ENCODE measurements around the gene GDA. TPM values are rescaled to one million over a fixed set of nuclear protein-coding genes. Genes with fewer than 3 reads are reported as not detected.

Gene GDA
- total RNA-seq, 1 donor from 2014 or later = 0.22 TPM

DNA sequence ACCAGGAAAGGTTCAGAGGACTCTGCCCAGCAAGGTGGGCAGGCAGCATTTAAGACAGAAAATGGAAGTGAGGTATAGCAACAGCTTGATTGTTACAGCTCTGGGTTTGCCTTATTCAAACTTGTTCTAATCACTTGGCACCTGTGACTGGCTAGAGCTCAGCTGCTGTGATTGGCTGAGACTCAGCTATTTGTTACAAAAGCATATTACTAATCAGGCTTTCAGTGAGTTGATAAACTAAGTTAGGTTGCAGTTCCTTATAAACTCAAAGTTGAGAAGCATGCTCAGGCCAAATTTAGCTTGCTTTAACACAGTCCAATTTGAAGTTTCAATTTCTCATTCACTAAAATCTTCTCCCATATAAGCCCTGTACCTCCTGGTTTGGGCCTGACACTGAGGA lies 56.3 kb downstream of the GDA start:
- no peak for TF ChIP-seq CTCF (IDR thresholded peaks at IDR 0.05; ENCODE audit: unreplicated experiment)
- H3K27ac Mint-ChIP-seq = no peak overlapping the region
- no peaks in the 10 kb centered on the region for H3K9me3 Mint-ChIP-seq
- no peak overlapping the region for H3K4me3 Mint-ChIP-seq
- no peak for DNase-seq (ENCODE audit: low spot score in 2 of 2, unreplicated experiment in 2 of 2)
- H3K27me3 Mint-ChIP-seq (ENCODE audit: low read depth) = peaks cover 5% of the 10 kb centered on the region
- H3K36me3 Mint-ChIP-seq = no peaks in the 10 kb centered on the region
- H3K4me1 Mint-ChIP-seq = no peaks in the 10 kb centered on the region

DNA sequence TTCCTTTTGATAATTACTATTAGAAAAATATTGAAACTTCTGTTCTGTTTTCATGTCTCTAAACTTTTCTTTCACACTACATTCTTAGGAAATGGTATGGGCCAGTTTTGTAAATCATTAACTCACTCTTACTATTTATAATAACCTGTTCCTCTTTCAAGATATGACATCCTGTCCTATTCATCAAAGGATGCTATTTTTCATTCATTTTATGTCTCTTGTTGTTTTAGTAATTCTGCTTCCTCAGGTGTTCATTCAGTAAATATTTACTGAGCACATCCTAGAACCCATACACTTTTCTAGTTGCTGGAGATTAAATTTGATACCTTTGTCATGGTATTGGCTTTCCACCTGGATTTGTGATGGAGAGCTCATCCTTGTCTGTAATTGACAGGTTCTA lies 58.0 kb downstream of the GDA start:
- TF ChIP-seq CTCF (IDR thresholded peaks at IDR 0.05; ENCODE audit: unreplicated experiment) = no peak
- no peak for DNase-seq (ENCODE audit: low spot score in 2 of 2, unreplicated experiment in 2 of 2)
- Mint-ChIP-seq H3K4me1 (no peaks in the 10 kb centered on the region), H3K9me3 (no peaks in the 10 kb centered on the region), H3K27me3 (ENCODE audit: low read depth) (peaks cover 5% of the 10 kb centered on the region), H3K36me3 (no peaks in the 10 kb centered on the region), H3K4me3 (no peak overlapping the region), H3K27ac (no peak overlapping the region)

- no peak for DNase-seq (ENCODE audit: low spot score in 2 of 2, unreplicated experiment in 2 of 2)
- no peak for TF ChIP-seq CTCF (IDR thresholded peaks at IDR 0.05; ENCODE audit: unreplicated experiment)
- no peaks in the 10 kb centered on the region for H3K9me3 Mint-ChIP-seq
- no peak overlapping the region for H3K27ac Mint-ChIP-seq
- no peaks in the 10 kb centered on the region for H3K36me3 Mint-ChIP-seq
- H3K4me1 Mint-ChIP-seq = no peaks in the 10 kb centered on the region
- no peak overlapping the region for H3K4me3 Mint-ChIP-seq
- H3K27me3 Mint-ChIP-seq (ENCODE audit: low read depth) = peaks cover 5% of the 10 kb centered on the region
Observed at GRCh38 chr9:72210522-72210921, 61.3 kb downstream of the GDA start.

DNA sequence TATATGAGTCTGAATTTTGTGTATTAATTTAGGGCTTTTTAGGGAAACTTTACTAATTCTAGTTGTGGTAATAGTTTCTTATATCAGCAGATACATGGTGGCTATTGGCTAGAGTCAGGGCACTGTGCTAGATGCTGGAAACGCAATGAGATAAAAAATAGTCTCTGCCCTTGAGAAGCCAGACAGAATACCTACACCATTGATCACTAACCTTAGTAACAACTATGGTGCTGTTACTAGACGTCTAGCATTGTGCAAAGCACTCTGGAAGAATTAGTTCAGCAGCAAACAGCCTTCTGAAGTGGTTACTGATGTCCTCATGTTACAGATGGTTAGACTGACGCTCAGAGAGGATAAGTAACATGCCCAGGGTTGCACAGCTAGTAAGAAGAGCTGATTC lies 61.8 kb downstream of the GDA start:
- H3K9me3 Mint-ChIP-seq = no peaks in the 10 kb centered on the region
- no peak for TF ChIP-seq CTCF (IDR thresholded peaks at IDR 0.05; ENCODE audit: unreplicated experiment)
- H3K4me3 Mint-ChIP-seq = no peak overlapping the region
- no peak for DNase-seq (ENCODE audit: low spot score in 2 of 2, unreplicated experiment in 2 of 2)
- H3K36me3 Mint-ChIP-seq = no peaks in the 10 kb centered on the region
- H3K4me1 Mint-ChIP-seq = no peaks in the 10 kb centered on the region
- H3K27me3 Mint-ChIP-seq (ENCODE audit: low read depth) = peaks cover 5% of the 10 kb centered on the region
- H3K27ac Mint-ChIP-seq = no peak overlapping the region

- no peak for TF ChIP-seq CTCF (IDR thresholded peaks at IDR 0.05; ENCODE audit: unreplicated experiment)
- H3K36me3 Mint-ChIP-seq = no peaks in the 10 kb centered on the region
- H3K4me1 Mint-ChIP-seq = no peaks in the 10 kb centered on the region
- H3K27ac Mint-ChIP-seq = no peak overlapping the region
- H3K4me3 Mint-ChIP-seq = no peak overlapping the region
- no peak for DNase-seq (ENCODE audit: low spot score in 2 of 2, unreplicated experiment in 2 of 2)
- H3K9me3 Mint-ChIP-seq = no peaks in the 10 kb centered on the region
- peaks cover 5% of the 10 kb centered on the region for H3K27me3 Mint-ChIP-seq (ENCODE audit: low read depth)
Observed at GRCh38 chr9:72213906-72214305, 64.7 kb downstream of the GDA start.

- TF ChIP-seq CTCF (IDR thresholded peaks at IDR 0.05; ENCODE audit: unreplicated experiment) = no peak
- Mint-ChIP-seq H3K4me1 (no peaks in the 10 kb centered on the region), H3K4me3 (no peak overlapping the region), H3K27me3 (ENCODE audit: low read depth) (no peaks in the 10 kb centered on the region), H3K9me3 (peaks cover 10% of the 10 kb centered on the region), H3K27ac (no peak overlapping the region), H3K36me3 (no peaks in the 10 kb centered on the region)
- no peak for DNase-seq (ENCODE audit: low spot score in 2 of 2, unreplicated experiment in 2 of 2)
Observed at GRCh38 chr9:72217306-72217842, 68.1 kb downstream of the GDA start.

Measured in mesothelial cell of epicardium (in vitro differentiated cells).